ENCODE results near the gene ICA1. TPM values are rescaled to one million over a fixed set of nuclear protein-coding genes. Genes with fewer than 3 reads are reported as not detected.

Gene ICA1
- total RNA-seq, 1 donor = 5.1 TPM

DNA sequence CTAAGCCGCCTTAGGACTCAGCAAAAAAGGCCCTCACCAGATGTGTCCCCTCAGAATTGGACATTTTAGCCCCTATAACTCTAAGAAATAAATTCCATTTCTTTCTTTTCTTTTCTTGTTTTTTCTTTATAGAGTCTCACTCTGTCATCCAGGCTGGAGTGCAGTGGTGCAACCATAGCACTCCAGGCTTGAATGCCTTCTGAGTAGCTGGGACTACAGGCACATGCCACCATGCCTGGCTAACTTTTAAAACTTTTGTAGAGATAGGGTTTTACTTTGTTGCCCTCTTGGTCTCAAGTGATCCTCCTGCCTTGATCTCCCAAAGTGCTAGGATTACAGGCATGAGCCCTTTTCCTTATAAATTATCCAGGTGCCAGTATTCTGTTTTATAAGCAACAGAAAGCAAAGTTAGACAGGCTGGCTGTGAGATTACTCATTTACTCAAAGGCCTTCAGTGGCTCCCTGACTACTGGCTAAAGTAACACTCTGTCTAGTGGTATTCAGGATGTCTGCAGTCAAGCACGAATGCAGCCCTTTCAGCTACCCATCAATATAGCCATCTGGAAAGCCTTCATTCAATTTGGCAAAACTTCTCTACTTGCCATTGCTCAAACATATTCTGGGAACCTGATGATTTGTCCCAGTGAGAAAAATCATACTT, 128.6 kb downstream of the ICA1 start:
- no peaks in the 10 kb centered on the region for H3K9me3 ChIP-seq (ENCODE audit: low read depth, low read length)
- H3K4me1 ChIP-seq (ENCODE audit: insufficient read depth, low read length) = peaks cover 40% of the 10 kb centered on the region
- H3K4me3 ChIP-seq (ENCODE audit: low read length) = no peak overlapping the region
- H3K27me3 ChIP-seq (ENCODE audit: insufficient read depth, low read length) = no peaks in the 10 kb centered on the region

DNA sequence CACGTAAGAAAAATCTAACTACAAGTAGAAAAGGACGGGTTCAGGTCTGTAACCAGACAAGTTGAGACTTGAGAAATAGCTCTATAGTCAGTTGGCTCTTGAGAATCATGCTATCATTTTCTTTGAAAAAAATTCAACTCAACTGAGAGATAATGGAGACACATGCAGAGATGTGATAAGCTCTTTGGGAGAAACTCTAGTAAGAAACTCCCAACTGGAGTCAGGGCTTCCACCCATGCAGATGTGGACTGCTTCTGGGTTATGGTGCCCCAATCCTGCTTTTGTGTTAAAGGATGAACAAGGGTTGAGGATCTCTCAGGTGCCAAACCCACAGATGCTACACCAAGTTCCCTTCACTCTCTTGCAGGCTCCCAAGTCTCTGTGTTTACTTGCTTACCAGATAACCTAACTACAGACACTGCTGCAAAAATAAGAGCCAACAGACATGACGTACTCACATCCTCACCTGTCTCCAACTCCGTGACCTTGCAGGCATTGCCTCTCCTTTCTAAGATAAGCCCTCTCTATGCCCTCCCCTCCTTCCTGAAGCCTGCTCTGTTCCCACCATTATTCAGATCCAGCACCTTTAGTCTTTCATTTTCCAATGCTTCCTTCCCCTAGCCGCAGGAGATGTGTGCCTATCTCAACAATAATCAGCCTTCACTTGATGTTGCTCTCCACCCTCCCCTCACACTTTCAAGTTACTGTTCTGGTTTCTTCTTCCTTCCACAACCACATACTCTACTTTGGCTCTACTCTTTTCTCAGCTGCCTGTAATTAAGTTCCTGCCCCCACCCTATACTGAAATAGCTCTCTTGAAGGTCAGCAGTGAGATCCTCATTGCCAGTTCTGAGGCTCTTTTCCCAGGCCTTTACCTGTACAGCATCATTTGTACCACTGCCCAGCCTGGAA, 130.0 kb downstream of the ICA1 start:
- Histone ChIP-seq H3K27me3 (ENCODE audit: insufficient read depth, low read length) (no peaks in the 10 kb centered on the region), H3K4me1 (ENCODE audit: insufficient read depth, low read length) (peaks cover 51% of the 10 kb centered on the region), H3K9me3 (ENCODE audit: low read depth, low read length) (no peaks in the 10 kb centered on the region), H3K4me3 (ENCODE audit: low read length) (no peak overlapping the region)

DNA sequence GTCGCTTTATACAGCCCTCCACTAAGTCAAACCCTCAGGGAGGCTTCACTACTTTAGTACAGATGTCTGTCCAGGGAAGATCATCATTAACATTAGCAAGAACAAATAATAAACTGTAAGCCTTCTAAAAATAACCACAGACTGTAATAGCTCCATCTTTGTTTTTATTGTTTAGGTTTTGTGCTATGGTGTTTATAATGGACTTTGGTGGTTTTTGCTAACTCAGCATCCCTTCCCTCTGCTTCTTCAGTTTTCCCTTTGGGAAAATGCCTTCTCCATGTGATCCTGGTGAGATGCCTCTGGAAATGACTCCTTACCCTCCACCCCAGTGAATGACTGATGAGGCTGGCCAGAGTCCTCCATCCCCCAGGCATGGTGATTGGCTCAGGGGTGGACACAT, 131.3 kb downstream of the ICA1 start:
- H3K4me3 ChIP-seq (ENCODE audit: low read length) = no peak overlapping the region
- H3K27me3 ChIP-seq (ENCODE audit: insufficient read depth, low read length) = no peaks in the 10 kb centered on the region
- peaks cover 64% of the 10 kb centered on the region for H3K4me1 ChIP-seq (ENCODE audit: insufficient read depth, low read length)
- no peaks in the 10 kb centered on the region for H3K9me3 ChIP-seq (ENCODE audit: low read depth, low read length)

GRCh38 chr7:8129318-8129659, 132.7 kb downstream of the ICA1 start:
- H3K4me1 ChIP-seq (ENCODE audit: insufficient read depth, low read length) = peaks cover 78% of the 10 kb centered on the region
- H3K4me3 ChIP-seq (ENCODE audit: low read length) = no peak overlapping the region
- no peaks in the 10 kb centered on the region for H3K27me3 ChIP-seq (ENCODE audit: insufficient read depth, low read length)
- H3K9me3 ChIP-seq (ENCODE audit: low read depth, low read length) = no peaks in the 10 kb centered on the region

DNA sequence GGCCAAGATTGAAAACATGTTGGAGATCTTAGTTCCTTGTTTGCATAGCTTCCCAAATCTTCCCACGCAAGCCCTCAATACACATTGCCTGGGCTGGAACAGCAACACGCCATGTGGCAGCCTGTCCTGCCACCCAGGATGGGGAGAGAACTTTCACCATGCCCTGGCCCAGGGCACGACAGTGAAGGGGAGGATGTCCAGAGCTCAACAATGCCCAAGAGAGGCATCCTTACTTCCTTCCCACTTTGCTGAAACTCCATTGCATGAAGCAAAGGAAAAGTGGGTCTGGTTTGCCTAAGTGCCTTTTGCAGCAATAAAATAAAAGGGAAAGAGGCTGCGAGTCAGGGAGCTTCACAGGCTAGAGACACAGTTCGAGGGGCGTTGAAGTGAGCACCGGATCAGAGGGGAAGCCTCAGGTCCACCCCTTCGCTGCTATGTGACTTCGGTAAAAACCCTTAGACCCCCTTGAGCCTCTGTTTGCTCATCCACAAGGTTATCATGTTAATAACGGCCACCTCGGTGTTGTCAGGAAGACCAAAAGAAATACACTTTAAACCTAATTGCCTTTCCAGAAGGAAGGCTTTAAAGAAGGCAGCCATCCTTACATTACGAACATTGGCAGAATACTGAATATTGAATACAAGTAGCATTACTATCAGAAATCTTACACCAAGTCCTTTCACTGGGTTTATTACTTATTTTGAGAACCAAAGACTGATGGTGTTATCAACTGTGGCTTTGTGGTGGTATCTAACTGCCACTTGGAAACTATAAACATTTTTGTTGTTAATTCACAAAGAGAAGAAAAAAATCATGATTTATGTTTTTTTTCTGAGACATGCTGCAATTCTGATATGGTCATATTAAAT, 133.3 kb downstream of the ICA1 start:
- peaks cover 75% of the 10 kb centered on the region for H3K4me1 ChIP-seq (ENCODE audit: insufficient read depth, low read length)
- no peaks in the 10 kb centered on the region for H3K27me3 ChIP-seq (ENCODE audit: insufficient read depth, low read length)
- H3K9me3 ChIP-seq (ENCODE audit: low read depth, low read length) = no peaks in the 10 kb centered on the region
- no peak overlapping the region for H3K4me3 ChIP-seq (ENCODE audit: low read length)

- H3K4me3 ChIP-seq (ENCODE audit: low read length) = no peak overlapping the region
- H3K4me1 ChIP-seq (ENCODE audit: insufficient read depth, low read length) = peaks cover 57% of the 10 kb centered on the region
- H3K27me3 ChIP-seq (ENCODE audit: insufficient read depth, low read length) = no peaks in the 10 kb centered on the region
- no peaks in the 10 kb centered on the region for H3K9me3 ChIP-seq (ENCODE audit: low read depth, low read length)
These were observed 135.3 kb downstream of the ICA1 start for GRCh38 chr7:8126601-8127167.

- H3K9me3 ChIP-seq (ENCODE audit: low read depth, low read length) = no peaks in the 10 kb centered on the region
- no peaks in the 10 kb centered on the region for H3K27me3 ChIP-seq (ENCODE audit: insufficient read depth, low read length)
- peaks cover 56% of the 10 kb centered on the region for H3K4me1 ChIP-seq (ENCODE audit: insufficient read depth, low read length)
- no peak overlapping the region for H3K4me3 ChIP-seq (ENCODE audit: low read length)
These were observed 136.1 kb downstream of the ICA1 start for GRCh38 chr7:8125680-8126444.

- Histone ChIP-seq H3K4me1 (ENCODE audit: insufficient read depth, low read length) (peaks cover 25% of the 10 kb centered on the region), H3K9me3 (ENCODE audit: low read depth, low read length) (no peaks in the 10 kb centered on the region), H3K27me3 (ENCODE audit: insufficient read depth, low read length) (no peaks in the 10 kb centered on the region), H3K4me3 (ENCODE audit: low read length) (no peak overlapping the region)
These were observed 140.7 kb downstream of the ICA1 start for GRCh38 chr7:8121243-8121642.

GRCh38 chr7:8120390-8121058, 141.4 kb downstream of the ICA1 start:
- H3K4me1 ChIP-seq (ENCODE audit: insufficient read depth, low read length) = peaks cover 25% of the 10 kb centered on the region
- no peaks in the 10 kb centered on the region for H3K9me3 ChIP-seq (ENCODE audit: low read depth, low read length)
- no peaks in the 10 kb centered on the region for H3K27me3 ChIP-seq (ENCODE audit: insufficient read depth, low read length)
- H3K4me3 ChIP-seq (ENCODE audit: low read length) = no peak overlapping the region

DNA sequence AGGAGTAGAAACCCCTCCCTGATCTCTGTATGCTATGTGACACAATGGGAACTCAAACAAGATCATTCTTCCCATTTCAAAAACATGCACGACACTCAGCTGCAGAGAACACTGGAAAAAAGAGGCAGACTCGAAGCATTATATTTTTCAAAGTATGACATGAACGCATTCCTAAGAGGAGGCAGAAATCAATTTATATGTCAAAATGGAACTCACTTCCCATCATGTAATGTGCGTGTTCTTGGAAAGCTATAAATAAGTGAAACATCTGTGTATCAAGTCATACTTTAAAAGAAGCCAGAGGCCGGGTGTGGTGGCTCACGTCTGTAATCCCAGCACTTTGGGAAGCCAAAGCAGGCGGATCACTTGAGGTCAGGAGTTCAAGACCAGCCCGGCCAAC, 142.7 kb downstream of the ICA1 start:
- no peaks in the 10 kb centered on the region for H3K9me3 ChIP-seq (ENCODE audit: low read depth, low read length)
- H3K4me1 ChIP-seq (ENCODE audit: insufficient read depth, low read length) = peaks cover 23% of the 10 kb centered on the region
- H3K27me3 ChIP-seq (ENCODE audit: insufficient read depth, low read length) = no peaks in the 10 kb centered on the region
- no peak overlapping the region for H3K4me3 ChIP-seq (ENCODE audit: low read length)

DNA sequence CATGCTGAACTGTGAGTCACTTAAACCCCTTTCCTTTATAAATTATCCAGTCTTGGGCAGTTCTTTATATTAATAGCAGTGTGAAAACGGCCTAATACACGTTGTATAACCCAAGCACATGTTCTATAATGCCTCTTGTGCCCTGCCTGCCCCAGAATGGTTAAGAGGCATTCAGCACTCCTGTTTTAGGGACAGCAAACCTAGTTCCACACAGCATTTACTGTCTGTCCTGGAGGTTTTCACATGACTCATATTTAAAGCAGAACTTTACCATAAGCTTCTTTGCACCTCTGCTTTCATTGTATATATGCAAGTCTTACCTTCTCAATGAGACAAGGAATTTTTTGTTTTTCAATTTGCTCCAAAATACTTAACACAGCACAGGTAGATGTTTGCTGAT, 144.8 kb downstream of the ICA1 start:
- H3K4me1 ChIP-seq (ENCODE audit: insufficient read depth, low read length) = peaks cover 28% of the 10 kb centered on the region
- no peaks in the 10 kb centered on the region for H3K27me3 ChIP-seq (ENCODE audit: insufficient read depth, low read length)
- no peaks in the 10 kb centered on the region for H3K9me3 ChIP-seq (ENCODE audit: low read depth, low read length)
- no peak overlapping the region for H3K4me3 ChIP-seq (ENCODE audit: low read length)

DNA sequence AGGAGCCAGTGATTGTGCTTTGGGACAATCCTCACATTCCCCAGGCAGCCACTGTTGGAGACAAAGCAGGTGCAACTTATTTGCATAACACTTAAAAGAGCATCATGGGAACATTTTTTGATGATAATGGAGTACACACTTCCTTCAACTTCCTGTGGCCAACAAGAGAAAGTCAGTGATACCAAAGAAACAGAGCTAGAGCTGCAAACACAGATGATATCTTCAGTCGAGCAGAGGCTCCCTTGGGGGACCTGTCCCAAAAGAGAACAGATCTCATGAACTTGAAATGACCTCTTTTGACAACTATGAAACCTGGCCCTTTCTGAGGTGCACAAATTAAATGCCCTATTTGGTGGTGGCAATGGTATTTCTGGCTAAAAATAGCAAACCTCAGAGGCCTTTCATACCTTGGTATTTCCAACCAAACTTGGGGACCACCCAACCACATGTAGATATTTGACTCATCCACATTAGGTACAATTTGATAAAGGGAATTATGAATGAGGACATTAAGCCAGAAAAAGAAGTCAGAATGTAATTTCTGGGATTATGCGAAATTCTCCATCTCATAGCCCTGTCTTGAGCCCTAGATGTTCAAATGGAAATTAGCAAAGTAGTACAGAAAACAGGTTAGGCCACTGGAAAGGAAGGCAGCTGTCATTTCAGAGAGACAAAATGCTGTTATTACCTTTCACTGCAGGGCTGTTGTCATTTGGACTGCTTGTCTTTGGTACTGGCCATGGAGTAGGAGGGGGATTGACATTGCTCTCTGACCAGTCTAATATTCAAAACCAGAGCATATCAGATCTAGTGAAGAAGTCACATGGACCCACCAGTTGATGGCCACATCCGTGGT, 146.2 kb downstream of the ICA1 start:
- H3K27me3 ChIP-seq (ENCODE audit: insufficient read depth, low read length) = no peaks in the 10 kb centered on the region
- no peak overlapping the region for H3K4me3 ChIP-seq (ENCODE audit: low read length)
- no peaks in the 10 kb centered on the region for H3K9me3 ChIP-seq (ENCODE audit: low read depth, low read length)
- H3K4me1 ChIP-seq (ENCODE audit: insufficient read depth, low read length) = peaks cover 25% of the 10 kb centered on the region

DNA sequence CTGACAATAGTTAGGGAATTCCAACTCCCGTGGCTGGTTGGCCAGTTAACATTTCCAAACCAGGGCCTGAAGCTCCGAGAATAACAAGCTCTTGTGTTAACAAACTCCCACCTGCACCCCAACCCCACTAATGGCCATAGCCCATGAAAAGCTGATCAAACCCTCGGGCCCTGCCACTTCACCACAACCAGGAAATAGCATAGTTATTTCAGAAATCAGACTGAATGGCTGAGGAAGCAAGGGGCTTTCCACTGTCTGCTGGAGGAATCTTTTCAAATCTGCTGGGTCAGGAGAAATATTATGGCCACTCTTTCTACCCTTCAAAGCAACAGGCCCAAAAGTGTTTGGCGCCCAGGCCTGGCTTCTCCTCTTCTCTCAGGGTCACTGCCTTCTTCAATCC, 147.8 kb downstream of the ICA1 start:
- peaks cover 25% of the 10 kb centered on the region for H3K4me1 ChIP-seq (ENCODE audit: insufficient read depth, low read length)
- no peaks in the 10 kb centered on the region for H3K9me3 ChIP-seq (ENCODE audit: low read depth, low read length)
- H3K27me3 ChIP-seq (ENCODE audit: insufficient read depth, low read length) = no peaks in the 10 kb centered on the region
- no peak overlapping the region for H3K4me3 ChIP-seq (ENCODE audit: low read length)
